HG02798 (cell line): Measurements from ENCODE around the gene MEGF11.

Experiments used
- ATAC-seq: cut with Tn5 transposase; IDR thresholded peaks from one replicate; pipeline ENCODE4 v1.9.1; 2021; ENCODE audit warnings: mild to moderate bottlenecking; ENCODE audit not compliant: unreplicated experiment, poor library complexity

The MEGF11 gene

GRCh38 chr15:66253418-66254088 lies at the start of gene MEGF11:
Gene MEGF11 (minus strand): TSS chr15:66253750. CDS start chr15:66128403, 125,347 bp downstream.
- ATAC-seq: no peak

- ATAC-seq: no peak
These were observed 49.1 kb upstream of the MEGF11 start for GRCh38 chr15:66302489-66303278.

GRCh38 chr15:66298803-66299251 lies 45.3 kb upstream of the MEGF11 start:
- ATAC-seq: no peak

- ATAC-seq: no peak
These were observed 42.6 kb upstream of the MEGF11 start for GRCh38 chr15:66296186-66296585.

- ATAC-seq: no peak
These were observed 41.3 kb upstream of the MEGF11 start for GRCh38 chr15:66294932-66295235.

GRCh38 chr15:66294157-66294931 lies 40.8 kb upstream of the MEGF11 start:
- ATAC-seq: peak; percentile 27

GRCh38 chr15:66293419-66294156 lies 40.0 kb upstream of the MEGF11 start, which contains the start of gene DIS3L:
Gene DIS3L (plus strand): TSS chr15:66293568. CDS start chr15:66293597, 29 bp downstream.
- peak; percentile 76 for ATAC-seq

- ATAC-seq: no peak
These were observed 39.2 kb upstream of the MEGF11 start for GRCh38 chr15:66292571-66293418.

- no peak for ATAC-seq
These were observed 38.4 kb upstream of the MEGF11 start for GRCh38 chr15:66291816-66292570.

GRCh38 chr15:66290518-66290917 lies 37.0 kb upstream of the MEGF11 start:
- ATAC-seq: no peak

GRCh38 chr15:66290007-66290406 lies 36.5 kb upstream of the MEGF11 start:
- ATAC-seq: no peak

GRCh38 chr15:66288551-66289185 lies 35.1 kb upstream of the MEGF11 start:
- no peak for ATAC-seq

- no peak for ATAC-seq
These were observed 34.5 kb upstream of the MEGF11 start for GRCh38 chr15:66288093-66288492.

GRCh38 chr15:66287461-66288057 lies 34.0 kb upstream of the MEGF11 start:
- ATAC-seq: no peak

- no peak for ATAC-seq
These were observed 32.2 kb upstream of the MEGF11 start for GRCh38 chr15:66285533-66286280.

- ATAC-seq: no peak
These were observed 30.7 kb upstream of the MEGF11 start for GRCh38 chr15:66284271-66284670.

GRCh38 chr15:66278671-66279070 lies 25.1 kb upstream of the MEGF11 start:
- no peak for ATAC-seq
